ENCODE measurements around the gene OR1J4. TPM values are rescaled to one million over a fixed set of nuclear protein-coding genes. Genes with fewer than 3 reads are reported as not detected.

Gene OR1J4
- total RNA-seq, 1 experiment from 2014 or later, result not detected

- Mint-ChIP-seq H3K4me3 (no peak overlapping the region), H3K27ac (no peak overlapping the region), H3K27me3 (ENCODE audit: low read depth) (peaks cover 26% of the 10 kb centered on the region), H3K9me3 (peaks cover 79% of the 10 kb centered on the region), H3K36me3 (peaks cover 46% of the 10 kb centered on the region), H3K4me1 (no peaks in the 10 kb centered on the region)
- CTCF ChIA-PET, result no interaction called here
- no peak for DNase-seq (ENCODE audit: low spot score)
- POLR2A ChIA-PET, result no interaction called here
- no peak for ATAC-seq
- TF ChIP-seq KAT7 (CRISPR knock-in tag; IDR thresholded peaks at IDR 0.05; ENCODE audit: borderline replicate concordance) (no peak), RORB (CRISPR knock-in tag; IDR thresholded peaks at IDR 0.05) (no peak), OVOL2 (CRISPR knock-in tag; IDR thresholded peaks at IDR 0.05; ENCODE audit: borderline replicate concordance) (no peak), NR1H2 (CRISPR knock-in tag; IDR thresholded peaks at IDR 0.05) (no peak), STAT6 (CRISPR knock-in tag; conservative IDR thresholded peaks at IDR 0.05; ENCODE audit: low read depth) (no peak), AFF4 (CRISPR knock-in tag; IDR thresholded peaks at IDR 0.05; ENCODE audit: borderline replicate concordance) (no peak), ZBTB21 (CRISPR knock-in tag; IDR thresholded peaks at IDR 0.05; ENCODE audit: borderline replicate concordance) (no peak), MYBL2 (CRISPR knock-in tag; IDR thresholded peaks at IDR 0.05) (no peak), RELA (CRISPR knock-in tag; IDR thresholded peaks at IDR 0.05; ENCODE audit: borderline replicate concordance) (no peak), MXD4 (CRISPR knock-in tag; IDR thresholded peaks at IDR 0.05; ENCODE audit: borderline replicate concordance) (no peak), FOXJ3 (CRISPR knock-in tag; IDR thresholded peaks at IDR 0.05; ENCODE audit: borderline replicate concordance) (no peak)
- TF ChIP-seq, protein P1, sequence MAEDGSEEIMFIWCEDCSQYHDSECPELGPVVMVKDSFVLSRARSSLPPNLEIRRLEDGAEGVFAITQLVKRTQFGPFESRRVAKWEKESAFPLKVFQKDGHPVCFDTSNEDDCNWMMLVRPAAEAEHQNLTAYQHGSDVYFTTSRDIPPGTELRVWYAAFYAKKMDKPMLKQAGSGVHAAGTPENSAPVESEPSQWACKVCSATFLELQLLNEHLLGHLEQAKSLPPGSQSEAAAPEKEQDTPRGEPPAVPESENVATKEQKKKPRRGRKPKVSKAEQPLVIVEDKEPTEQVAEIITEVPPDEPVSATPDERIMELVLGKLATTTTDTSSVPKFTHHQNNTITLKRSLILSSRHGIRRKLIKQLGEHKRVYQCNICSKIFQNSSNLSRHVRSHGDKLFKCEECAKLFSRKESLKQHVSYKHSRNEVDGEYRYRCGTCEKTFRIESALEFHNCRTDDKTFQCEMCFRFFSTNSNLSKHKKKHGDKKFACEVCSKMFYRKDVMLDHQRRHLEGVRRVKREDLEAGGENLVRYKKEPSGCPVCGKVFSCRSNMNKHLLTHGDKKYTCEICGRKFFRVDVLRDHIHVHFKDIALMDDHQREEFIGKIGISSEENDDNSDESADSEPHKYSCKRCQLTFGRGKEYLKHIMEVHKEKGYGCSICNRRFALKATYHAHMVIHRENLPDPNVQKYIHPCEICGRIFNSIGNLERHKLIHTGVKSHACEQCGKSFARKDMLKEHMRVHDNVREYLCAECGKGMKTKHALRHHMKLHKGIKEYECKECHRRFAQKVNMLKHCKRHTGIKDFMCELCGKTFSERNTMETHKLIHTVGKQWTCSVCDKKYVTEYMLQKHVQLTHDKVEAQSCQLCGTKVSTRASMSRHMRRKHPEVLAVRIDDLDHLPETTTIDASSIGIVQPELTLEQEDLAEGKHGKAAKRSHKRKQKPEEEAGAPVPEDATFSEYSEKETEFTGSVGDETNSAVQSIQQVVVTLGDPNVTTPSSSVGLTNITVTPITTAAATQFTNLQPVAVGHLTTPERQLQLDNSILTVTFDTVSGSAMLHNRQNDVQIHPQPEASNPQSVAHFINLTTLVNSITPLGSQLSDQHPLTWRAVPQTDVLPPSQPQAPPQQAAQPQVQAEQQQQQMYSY (CRISPR knock-in tag; IDR thresholded peaks at IDR 0.05), result no peak
- TF ChIP-seq, protein P2, sequence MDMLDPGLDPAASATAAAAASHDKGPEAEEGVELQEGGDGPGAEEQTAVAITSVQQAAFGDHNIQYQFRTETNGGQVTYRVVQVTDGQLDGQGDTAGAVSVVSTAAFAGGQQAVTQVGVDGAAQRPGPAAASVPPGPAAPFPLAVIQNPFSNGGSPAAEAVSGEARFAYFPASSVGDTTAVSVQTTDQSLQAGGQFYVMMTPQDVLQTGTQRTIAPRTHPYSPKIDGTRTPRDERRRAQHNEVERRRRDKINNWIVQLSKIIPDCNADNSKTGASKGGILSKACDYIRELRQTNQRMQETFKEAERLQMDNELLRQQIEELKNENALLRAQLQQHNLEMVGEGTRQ (CRISPR knock-in tag; IDR thresholded peaks at IDR 0.05), result no peak
- TF ChIP-seq, protein P3, sequence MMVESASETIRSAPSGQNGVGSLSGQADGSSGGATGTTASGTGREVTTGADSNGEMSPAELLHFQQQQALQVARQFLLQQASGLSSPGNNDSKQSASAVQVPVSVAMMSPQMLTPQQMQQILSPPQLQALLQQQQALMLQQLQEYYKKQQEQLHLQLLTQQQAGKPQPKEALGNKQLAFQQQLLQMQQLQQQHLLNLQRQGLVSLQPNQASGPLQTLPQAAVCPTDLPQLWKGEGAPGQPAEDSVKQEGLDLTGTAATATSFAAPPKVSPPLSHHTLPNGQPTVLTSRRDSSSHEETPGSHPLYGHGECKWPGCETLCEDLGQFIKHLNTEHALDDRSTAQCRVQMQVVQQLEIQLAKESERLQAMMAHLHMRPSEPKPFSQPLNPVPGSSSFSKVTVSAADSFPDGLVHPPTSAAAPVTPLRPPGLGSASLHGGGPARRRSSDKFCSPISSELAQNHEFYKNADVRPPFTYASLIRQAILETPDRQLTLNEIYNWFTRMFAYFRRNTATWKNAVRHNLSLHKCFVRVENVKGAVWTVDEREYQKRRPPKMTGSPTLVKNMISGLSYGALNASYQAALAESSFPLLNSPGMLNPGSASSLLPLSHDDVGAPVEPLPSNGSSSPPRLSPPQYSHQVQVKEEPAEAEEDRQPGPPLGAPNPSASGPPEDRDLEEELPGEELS (CRISPR knock-in tag; IDR thresholded peaks at IDR 0.05), result no peak
- TF ChIP-seq, protein P4, sequence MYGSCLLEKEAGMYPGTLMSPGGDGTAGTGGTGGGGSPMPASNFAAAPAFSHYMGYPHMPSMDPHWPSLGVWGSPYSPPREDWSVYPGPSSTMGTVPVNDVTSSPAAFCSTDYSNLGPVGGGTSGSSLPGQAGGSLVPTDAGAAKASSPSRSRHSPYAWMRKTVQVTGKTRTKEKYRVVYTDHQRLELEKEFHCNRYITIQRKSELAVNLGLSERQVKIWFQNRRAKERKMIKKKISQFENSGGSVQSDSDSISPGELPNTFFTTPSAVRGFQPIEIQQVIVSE (CRISPR knock-in tag; IDR thresholded peaks at IDR 0.05; ENCODE audit: borderline replicate concordance), result no peak
- TF ChIP-seq, protein P5, sequence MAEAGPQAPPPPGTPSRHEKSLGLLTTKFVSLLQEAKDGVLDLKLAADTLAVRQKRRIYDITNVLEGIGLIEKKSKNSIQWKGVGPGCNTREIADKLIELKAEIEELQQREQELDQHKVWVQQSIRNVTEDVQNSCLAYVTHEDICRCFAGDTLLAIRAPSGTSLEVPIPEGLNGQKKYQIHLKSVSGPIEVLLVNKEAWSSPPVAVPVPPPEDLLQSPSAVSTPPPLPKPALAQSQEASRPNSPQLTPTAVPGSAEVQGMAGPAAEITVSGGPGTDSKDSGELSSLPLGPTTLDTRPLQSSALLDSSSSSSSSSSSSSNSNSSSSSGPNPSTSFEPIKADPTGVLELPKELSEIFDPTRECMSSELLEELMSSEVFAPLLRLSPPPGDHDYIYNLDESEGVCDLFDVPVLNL (CRISPR knock-in tag; IDR thresholded peaks at IDR 0.05; ENCODE audit: borderline replicate concordance, low read depth), result no peak
- TF ChIP-seq, protein P6, sequence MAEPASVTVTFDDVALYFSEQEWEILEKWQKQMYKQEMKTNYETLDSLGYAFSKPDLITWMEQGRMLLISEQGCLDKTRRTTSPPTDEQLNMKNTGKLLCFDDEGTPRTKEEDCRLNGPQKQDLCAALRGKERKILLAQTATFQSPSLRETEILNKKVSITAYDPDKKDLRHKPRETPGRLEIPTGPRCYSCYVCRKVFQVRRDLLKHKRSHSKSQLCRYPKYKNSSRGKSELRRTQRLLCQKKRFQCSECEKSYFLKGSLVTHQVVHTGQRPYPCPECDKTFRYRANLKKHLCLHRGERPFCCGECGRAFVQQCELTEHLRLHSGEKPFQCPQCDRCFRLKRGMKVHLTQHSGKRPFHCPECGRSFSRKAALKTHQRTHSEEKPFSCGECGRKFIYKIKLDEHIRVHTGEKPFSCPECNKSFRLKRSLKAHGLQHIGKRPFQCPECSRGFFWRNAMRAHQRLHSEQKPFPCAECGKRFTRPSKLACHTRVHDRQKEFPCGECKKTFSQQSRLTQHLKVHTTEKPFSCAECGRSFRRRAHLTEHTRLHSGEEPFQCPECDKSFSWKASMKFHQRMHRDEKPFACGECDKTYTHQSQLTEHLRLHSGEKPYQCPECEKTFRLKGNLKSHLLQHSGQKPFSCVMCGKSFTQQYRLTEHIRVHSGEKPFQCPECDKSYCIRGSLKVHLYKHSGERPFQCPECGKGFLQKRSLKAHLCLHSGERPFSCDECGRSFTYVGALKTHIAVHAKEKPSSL (CRISPR knock-in tag; conservative IDR thresholded peaks at IDR 0.05), result no peak
- TF ChIP-seq, protein P7, sequence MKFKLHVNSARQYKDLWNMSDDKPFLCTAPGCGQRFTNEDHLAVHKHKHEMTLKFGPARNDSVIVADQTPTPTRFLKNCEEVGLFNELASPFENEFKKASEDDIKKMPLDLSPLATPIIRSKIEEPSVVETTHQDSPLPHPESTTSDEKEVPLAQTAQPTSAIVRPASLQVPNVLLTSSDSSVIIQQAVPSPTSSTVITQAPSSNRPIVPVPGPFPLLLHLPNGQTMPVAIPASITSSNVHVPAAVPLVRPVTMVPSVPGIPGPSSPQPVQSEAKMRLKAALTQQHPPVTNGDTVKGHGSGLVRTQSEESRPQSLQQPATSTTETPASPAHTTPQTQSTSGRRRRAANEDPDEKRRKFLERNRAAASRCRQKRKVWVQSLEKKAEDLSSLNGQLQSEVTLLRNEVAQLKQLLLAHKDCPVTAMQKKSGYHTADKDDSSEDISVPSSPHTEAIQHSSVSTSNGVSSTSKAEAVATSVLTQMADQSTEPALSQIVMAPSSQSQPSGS (CRISPR knock-in tag; IDR thresholded peaks at IDR 0.05; ENCODE audit: borderline replicate concordance, low read depth), result no peak
Observed at GRCh38 chr9:122538757-122539156, 19.8 kb downstream of the OR1J4 start.
